HFFc6 (cell line): ENCODE measurements around the gene LEMD1. TPM values are rescaled to one million over a fixed set of nuclear protein-coding genes. Genes with fewer than 3 reads are reported as not detected.

Experiments
- DNase-seq: peaks from one replicate; pipeline ENCODE4 v3.0.0-alpha.2; 2018
- H3K27ac Mint-ChIP-seq: 2 replicates; pipeline ENCODE4 v1.8.0; 2020; ENCODE audit warnings: mild to moderate bottlenecking, mixed read lengths
- H3K27me3 Mint-ChIP-seq: 2 replicates; pipeline ENCODE4 v1.8.0; 2021; ENCODE audit warnings: mild to moderate bottlenecking, moderate library complexity, mixed read lengths; ENCODE audit not compliant: insufficient read depth
- H3K36me3 Mint-ChIP-seq: 2 replicates; pipeline ENCODE4 v1.8.0; 2021; ENCODE audit warnings: low read depth, mixed read lengths
- H3K4me1 Mint-ChIP-seq: 2 replicates; pipeline ENCODE4 v1.8.0; 2020; ENCODE audit warnings: low read depth, mixed read lengths
- H3K4me3 Mint-ChIP-seq: 2 replicates; pipeline ENCODE4 v1.8.0; 2020; ENCODE audit warnings: mild to moderate bottlenecking, moderate library complexity, mixed read lengths
- H3K9me3 Mint-ChIP-seq: 2 replicates; pipeline ENCODE4 v1.8.0; 2020; ENCODE audit warnings: mild to moderate bottlenecking, mixed read lengths
- CTCF ChIP-seq: fragments of 200-600 bp; sonication (generic); IDR thresholded peaks from 2 replicates; pipeline ENCODE4 v1.5.0; 2021; ENCODE audit warnings: antibody characterized with exemption, mild to moderate bottlenecking
- total RNA-seq, 6 experiments: library from RNA; stranded (reverse); fragmentation: NEBNext Ultra II Directional; extraction: Animal tissue kit (Norgen Biotek cat#: 25700); gene quantifications; 2 replicates in 1 of 6; 3 replicates in 5 of 6; pipeline ENCODE4 v1.2.3, GENCODE V29; 2021

The LEMD1 gene
- total RNA-seq, 6 experiments from 2014 or later = not detected

DNA sequence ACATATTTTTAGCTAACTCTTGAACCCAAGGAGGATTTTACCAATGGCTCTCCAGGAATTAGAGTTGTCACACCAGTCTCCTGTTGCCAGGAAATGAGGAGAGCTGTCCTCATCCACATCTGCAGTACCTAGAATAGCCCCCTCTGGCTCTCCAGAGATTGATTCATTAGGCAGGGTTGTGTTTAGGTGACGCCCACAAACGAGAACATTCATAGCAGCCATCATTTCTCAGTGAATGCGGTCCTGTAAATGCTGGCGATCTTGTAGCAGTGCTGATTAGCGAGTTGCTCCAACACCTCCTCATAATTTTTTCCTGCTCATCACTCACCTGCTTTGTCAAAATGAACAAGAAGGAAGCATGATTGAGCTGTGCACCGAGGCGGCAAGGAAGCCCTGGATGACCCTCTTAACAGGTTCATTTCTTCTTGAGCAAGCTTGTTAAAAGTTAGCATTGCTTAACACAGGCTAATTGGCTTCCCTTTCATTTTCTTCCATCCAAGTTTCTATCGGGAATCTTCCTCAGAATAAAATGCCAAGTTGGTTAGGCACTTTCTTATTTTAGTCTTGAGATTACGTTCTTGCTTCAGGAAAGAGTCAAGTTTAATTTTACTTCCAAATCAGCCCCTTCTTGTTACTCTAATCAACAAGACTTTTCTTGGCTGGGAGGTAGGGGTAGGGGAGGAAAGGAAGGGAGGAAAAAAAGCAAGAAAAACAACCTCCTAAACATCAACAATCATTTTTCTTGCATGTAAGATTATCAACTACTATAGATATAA is 48.6 kb downstream of the LEMD1 start:
- no peaks in the 10 kb centered on the region for H3K36me3 Mint-ChIP-seq
- no peak for DNase-seq
- H3K9me3 Mint-ChIP-seq = no peaks in the 10 kb centered on the region; the same call in 1 of the 2 replicates
- TF ChIP-seq CTCF = no peak
- H3K27ac Mint-ChIP-seq = no peak overlapping the region
- no peaks in the 10 kb centered on the region; the same call in none of the 2 replicates for H3K27me3 Mint-ChIP-seq
- peak overlapping the region; percentile 62 for H3K4me3 Mint-ChIP-seq
- H3K4me1 Mint-ChIP-seq = peaks cover 56% of the 10 kb centered on the region

GRCh38 chr1:205371871-205372660 is 49.8 kb downstream of the LEMD1 start:
- no peaks in the 10 kb centered on the region for H3K36me3 Mint-ChIP-seq
- TF ChIP-seq CTCF = no peak
- peak; percentile 58 for DNase-seq
- no peaks in the 10 kb centered on the region; the same call in 1 of the 2 replicates for H3K9me3 Mint-ChIP-seq
- peaks cover 55% of the 10 kb centered on the region for H3K4me1 Mint-ChIP-seq
- H3K27me3 Mint-ChIP-seq = no peaks in the 10 kb centered on the region; the same call in none of the 2 replicates
- peak overlapping the region; percentile 30 for H3K4me3 Mint-ChIP-seq
- no peak overlapping the region for H3K27ac Mint-ChIP-seq

DNA sequence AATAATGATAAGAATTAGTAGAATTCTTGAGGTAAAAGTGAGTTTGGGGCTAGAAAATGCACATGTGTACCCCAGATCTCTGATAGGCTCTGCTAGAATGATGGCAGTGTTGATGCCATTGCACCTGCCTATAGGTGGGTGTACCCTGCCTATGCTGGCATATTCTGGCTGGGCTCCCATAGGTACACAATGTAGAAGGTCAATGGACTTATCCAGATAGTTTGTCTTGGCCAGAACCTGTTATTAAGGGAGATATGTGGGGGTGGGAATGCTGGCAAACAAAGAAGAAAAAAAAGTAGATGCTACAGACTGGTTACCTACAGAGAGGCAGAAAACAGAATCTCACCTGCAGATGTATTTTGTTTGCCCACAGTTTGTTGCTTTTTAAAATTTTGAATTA is 51.1 kb downstream of the LEMD1 start:
- Mint-ChIP-seq H3K4me3 (no peak overlapping the region), H3K36me3 (no peaks in the 10 kb centered on the region), H3K27ac (no peak overlapping the region), H3K27me3 (peaks cover 4% of the 10 kb centered on the region), H3K4me1 (peaks cover 43% of the 10 kb centered on the region), H3K9me3 (no peaks in the 10 kb centered on the region; the same call in 1 of the 2 replicates)
- TF ChIP-seq CTCF = no peak
- DNase-seq = no peak

DNA sequence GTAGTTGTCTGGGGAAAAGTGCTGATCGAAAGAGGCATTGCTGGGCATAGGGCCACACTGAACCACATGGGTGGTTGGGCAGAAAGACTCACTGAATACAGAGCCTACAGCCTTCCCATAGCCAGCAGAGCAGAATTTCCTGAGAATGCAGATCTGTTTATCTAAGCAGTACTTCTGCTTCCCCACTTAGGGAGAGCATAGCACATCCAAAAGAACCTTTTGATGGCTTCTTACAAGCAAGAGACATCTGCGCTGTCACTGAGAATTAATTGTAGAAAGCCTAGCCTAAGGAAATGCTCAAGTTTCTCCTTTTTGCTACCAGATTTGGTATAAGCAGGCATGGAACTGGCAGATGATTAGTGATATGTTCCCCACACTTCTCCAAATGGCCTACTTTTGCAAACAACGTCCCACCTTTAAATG is 52.1 kb downstream of the LEMD1 start:
- Mint-ChIP-seq H3K4me1 (peaks cover 32% of the 10 kb centered on the region), H3K36me3 (no peaks in the 10 kb centered on the region), H3K27ac (no peak overlapping the region), H3K27me3 (peaks cover 7% of the 10 kb centered on the region), H3K9me3 (no peaks in the 10 kb centered on the region; the same call in 1 of the 2 replicates), H3K4me3 (no peak overlapping the region)
- TF ChIP-seq CTCF = no peak
- no peak for DNase-seq

GRCh38 chr1:205368478-205368877 is 53.4 kb downstream of the LEMD1 start:
- no peaks in the 10 kb centered on the region for H3K36me3 Mint-ChIP-seq
- peaks cover 7% of the 10 kb centered on the region for H3K27me3 Mint-ChIP-seq
- no peaks in the 10 kb centered on the region; the same call in 1 of the 2 replicates for H3K9me3 Mint-ChIP-seq
- TF ChIP-seq CTCF = no peak
- H3K4me1 Mint-ChIP-seq = peaks cover 20% of the 10 kb centered on the region
- H3K27ac Mint-ChIP-seq = no peak overlapping the region
- H3K4me3 Mint-ChIP-seq = no peak overlapping the region
- DNase-seq = no peak
